Measurements from ENCODE around the gene YAP1.

Gene YAP1

DNA sequence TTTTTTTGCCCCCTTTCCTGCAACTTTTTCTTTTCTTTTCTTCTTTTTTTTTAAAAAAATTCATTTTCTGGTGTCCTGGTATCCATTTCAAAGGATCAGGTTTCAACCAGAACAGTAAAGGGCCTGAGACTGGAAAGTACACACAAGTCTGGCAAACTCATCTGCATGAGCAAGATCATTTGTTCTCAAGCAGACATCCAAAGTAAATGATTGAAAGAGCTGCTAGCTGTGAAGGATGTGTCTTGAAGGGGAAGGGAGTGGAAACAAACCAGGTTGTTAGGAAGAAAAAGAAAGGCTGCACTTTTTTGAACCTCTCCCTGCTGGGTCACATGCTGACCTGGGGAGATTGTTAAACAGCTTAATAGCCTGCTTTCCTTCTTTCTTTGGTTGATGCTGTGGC, 5.3 kb downstream of the YAP1 start:
- intact Hi-C loops (cut with DNase I) = no loop called here
- DNase-seq = no peak

GRCh38 chr11:102116453-102117205, 6.4 kb downstream of the YAP1 start:
- DNase-seq = no peak
- intact Hi-C loops (cut with DNase I) = no loop called here

- no peak for DNase-seq
- intact Hi-C loops (cut with DNase I) = no loop called here
Measured at GRCh38 chr11:102117472-102118113, 7.3 kb downstream of the YAP1 start.

GRCh38 chr11:102118937-102119336, 8.7 kb downstream of the YAP1 start:
- intact Hi-C loops (cut with DNase I) = no loop called here
- DNase-seq = no peak

DNA sequence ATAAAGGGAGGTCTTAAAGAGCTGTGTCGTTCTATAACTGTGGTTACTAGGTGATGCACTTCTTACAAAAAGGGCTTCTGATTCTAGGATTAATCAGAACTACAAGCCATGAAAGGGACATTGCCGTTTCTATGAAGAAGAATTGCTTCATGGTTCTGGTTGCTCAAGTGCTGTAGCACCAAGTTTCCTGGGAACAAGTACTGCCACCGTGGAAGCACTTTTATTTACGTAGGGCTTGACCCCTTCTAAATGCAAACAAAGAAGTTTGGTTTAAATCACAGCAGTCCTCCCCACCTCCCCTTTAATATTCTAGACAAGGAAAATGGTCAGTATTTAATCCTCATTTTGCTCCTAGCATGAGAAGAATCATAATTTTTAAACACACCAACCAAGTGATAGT, 9.8 kb downstream of the YAP1 start:
- no peak for DNase-seq
- intact Hi-C loops (cut with DNase I) = no loop called here

GRCh38 chr11:102120437-102120973, 10.3 kb downstream of the YAP1 start:
- no peak for DNase-seq
- intact Hi-C loops (cut with DNase I) = no loop called here

GRCh38 chr11:102121329-102121728, 11.1 kb downstream of the YAP1 start:
- DNase-seq = no peak
- intact Hi-C loops (cut with DNase I) = no loop called here

DNA sequence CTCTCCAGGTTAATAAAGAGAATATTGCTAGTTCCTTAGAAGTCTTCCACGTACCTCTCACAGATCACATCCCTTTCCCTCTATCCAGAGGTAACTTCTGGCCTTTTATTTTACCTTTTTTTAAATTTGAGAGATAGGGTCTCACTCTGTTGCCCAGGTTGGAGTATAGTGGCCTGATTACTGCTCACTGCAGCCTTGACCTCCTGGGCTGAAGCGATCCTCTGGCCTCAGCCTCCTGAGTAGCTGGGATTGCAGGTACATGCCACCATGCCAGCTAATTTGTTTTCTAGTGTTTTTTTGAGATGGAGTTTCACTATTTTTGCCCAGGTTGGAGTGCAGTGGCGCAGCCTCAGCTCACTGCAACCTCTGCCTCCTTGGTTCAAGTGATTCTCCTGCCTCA, 24.4 kb downstream of the YAP1 start:
- DNase-seq = no peak
- intact Hi-C loops (cut with DNase I) = no loop called here

- intact Hi-C loops (cut with DNase I) = no loop called here
- no peak for DNase-seq
Measured at GRCh38 chr11:102135256-102135655, 25.0 kb downstream of the YAP1 start.

DNA sequence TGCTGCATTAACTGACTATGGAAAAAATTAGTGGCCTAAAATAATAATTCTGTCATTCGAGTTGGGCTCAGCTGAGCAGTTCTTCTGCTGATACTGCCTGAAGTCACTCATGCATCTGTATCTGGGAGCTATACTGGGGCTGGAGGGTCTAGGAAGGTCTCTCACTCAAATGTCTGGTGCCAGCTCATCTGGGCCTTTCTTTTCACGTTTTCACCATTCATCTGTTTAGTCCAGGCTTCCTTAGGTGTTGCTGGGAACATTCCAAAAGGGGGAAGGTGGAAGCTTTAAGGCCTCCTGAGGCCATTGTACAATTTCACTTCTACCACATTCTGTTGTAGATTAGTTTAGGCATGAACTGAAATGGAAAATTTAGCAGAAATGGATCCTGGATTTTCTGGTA, 28.0 kb downstream of the YAP1 start:
- intact Hi-C loops (cut with DNase I) = no loop called here

GRCh38 chr11:102138670-102139069, 28.4 kb downstream of the YAP1 start:
- intact Hi-C loops (cut with DNase I) = no loop called here
- no peak for DNase-seq

More for the DNA sequence above, 28.0 kb downstream of the YAP1 start:
- DNase-seq = no peak

DNA sequence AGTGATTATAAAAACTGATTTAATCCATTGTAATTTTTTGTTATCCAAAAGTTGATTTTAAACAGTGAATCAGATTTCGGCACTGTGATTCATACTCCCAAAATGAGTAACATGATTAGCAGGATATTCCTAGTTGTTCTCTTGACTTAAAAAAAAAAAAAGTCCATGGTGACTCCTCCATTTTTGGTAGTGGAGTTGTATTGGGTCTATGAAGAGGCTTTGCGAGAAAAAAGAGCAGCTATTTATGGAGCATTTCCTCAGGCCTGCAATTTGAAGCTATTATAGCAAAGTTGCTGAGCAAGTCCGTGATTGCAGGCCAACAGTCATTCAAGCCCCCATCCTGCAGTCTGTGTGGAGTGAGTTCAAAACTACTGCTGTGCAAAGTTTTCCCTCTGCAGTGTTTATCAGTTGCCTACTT, 28.8 kb downstream of the YAP1 start:
- intact Hi-C loops (cut with DNase I) = no loop called here
- DNase-seq = no peak

- DNase-seq = no peak
- intact Hi-C loops (cut with DNase I) = no loop called here
Measured at GRCh38 chr11:102142333-102142732, 32.1 kb downstream of the YAP1 start.

- intact Hi-C loops (cut with DNase I) = no loop called here
Measured at GRCh38 chr11:102143867-102144266, 33.6 kb downstream of the YAP1 start.

GRCh38 chr11:102144357-102145355, 34.4 kb downstream of the YAP1 start:
- DNase-seq = no peak
- intact Hi-C loops (cut with DNase I) = no loop called here

More at GRCh38 chr11:102143867-102144266, 33.6 kb downstream of the YAP1 start:
- no peak for DNase-seq

- DNase-seq = no peak
- intact Hi-C loops (cut with DNase I) = no loop called here
Measured at GRCh38 chr11:102147015-102147414, 36.8 kb downstream of the YAP1 start.

DNA sequence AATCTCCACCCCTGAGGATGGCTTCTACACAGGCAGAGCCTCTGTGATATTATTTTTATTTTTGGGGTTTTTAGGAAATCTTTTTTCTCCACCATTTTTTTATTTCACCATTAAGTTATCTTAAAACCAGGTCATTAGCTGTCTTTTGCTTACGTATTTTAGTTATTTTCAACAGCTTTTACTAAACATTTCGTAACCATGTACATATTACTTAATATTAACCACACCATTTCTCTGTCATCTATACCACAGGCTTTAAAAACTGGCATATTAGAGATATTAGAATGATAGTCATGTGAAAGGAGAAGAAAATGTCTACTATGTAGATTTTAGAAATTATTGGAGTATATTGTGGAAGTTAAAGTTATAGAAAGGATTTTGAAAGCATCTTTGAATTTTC, 37.4 kb downstream of the YAP1 start:
- intact Hi-C loops (cut with DNase I) = no loop called here

DNA sequence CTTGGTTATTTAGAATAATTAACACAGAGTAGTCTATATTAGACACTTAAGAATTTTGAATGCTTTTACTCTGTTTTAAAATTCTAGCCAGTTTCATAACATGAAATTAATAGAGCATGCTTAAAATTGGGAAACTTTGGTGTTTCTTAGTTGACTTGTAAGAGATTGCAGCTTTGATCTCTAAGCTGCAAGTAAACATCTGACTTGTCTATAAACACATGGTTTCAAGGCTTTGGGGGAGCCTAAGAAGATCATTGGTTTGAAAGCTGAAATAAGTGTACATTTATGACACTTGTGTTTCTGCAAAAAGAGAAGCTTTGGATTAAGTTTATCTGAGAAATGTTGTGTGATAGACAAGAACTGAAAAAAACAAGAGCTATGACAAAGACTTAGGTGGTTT, 37.8 kb downstream of the YAP1 start:
- intact Hi-C loops (cut with DNase I) = no loop called here
- DNase-seq = no peak

More for the DNA sequence above, 37.4 kb downstream of the YAP1 start:
- DNase-seq = no peak

DNA sequence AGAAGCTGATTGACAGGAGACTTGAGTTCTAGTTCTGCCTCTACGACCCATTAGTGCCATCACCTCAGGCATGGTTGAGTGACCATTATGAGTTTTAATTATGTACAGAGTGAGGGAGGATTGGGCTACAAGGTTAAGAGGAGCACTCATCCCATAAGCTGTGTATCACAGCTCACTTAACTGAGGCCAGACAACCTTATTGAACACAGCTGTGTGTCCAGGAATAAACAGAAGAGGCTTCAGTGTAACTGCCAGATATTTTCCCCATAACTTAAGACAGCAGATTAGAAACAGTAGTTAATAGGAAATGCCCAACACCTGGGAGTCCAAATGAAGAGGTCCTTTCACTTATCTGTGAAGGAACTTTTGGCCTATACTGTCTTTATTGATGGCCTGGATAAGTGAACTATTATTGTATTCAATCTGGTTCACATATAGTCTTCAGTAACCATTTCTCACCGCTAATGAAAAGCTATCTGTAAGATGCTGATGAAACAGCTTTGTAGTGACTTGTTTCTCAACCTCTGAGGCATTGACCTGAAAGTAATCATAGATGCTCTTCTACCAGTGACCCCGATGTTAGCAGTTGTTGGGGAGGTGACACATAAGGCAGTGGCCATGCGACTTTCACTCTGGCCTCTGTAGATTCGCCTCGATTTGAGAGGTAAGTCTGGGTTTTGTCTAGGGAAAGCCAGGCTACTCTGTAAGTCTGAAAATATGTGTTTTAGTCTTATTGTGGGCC, 41.7 kb downstream of the YAP1 start:
- DNase-seq = no peak
- intact Hi-C loops (cut with DNase I) = no loop called here

Measured in head of caudate nucleus (tissue), 42 donors.